HL-60 (cell line): Measurements from ENCODE around the gene IHH.

Experiments
- DNase-seq, 2 experiments: peaks; one replicate each; pipeline ENCODE4 v3.0.0-alpha.2; 2010 to 2020; ENCODE audit warnings: low read depth in 1 of 2, low spot score in 1 of 2
- H3K27ac ChIP-seq: fragments of 250-450 bp; sonication (Bioruptor Pico); replicated peaks from 2 replicates; pipeline ENCODE4 v1.5.1; 2020; ENCODE audit warnings: mild to moderate bottlenecking, moderate library complexity
- H3K27me3 ChIP-seq: fragments of 250-450 bp; sonication (Bioruptor Pico); 2 replicates; pipeline ENCODE4 v1.5.1; 2021; ENCODE audit warnings: mild to moderate bottlenecking, moderate library complexity; ENCODE audit not compliant: insufficient read depth, poor library complexity, severe bottlenecking
- H3K4me3 ChIP-seq: replicated peaks from 2 replicates; pipeline ENCODE4 v1.5.1; 2011; ENCODE audit warnings: mild to moderate bottlenecking, control low read depth, low read length; ENCODE audit not compliant: insufficient read depth
- CTCF ChIP-seq: IDR thresholded peaks from one replicate; pipeline ENCODE4 v1.5.1; 2011; ENCODE audit warnings: low read length, control low read depth, inconsistent platforms; ENCODE audit not compliant: insufficient read depth
- GABPA ChIP-seq: IDR thresholded peaks from 2 replicates; pipeline ENCODE4 v1.6.1; 2012; ENCODE audit warnings: low read depth
- POLR2AphosphoS5 ChIP-seq: IDR thresholded peaks from 2 replicates; pipeline ENCODE4 v1.6.1; 2012; ENCODE audit warnings: low read depth
- REST ChIP-seq: IDR thresholded peaks from 2 replicates; pipeline ENCODE4 v1.6.1; 2012; ENCODE audit warnings: low read depth; ENCODE audit not compliant: insufficient replicate concordance
- SPI1 ChIP-seq: IDR thresholded peaks from 2 replicates; pipeline ENCODE4 v1.6.1; 2012; ENCODE audit warnings: low read depth, mild to moderate bottlenecking, borderline replicate concordance

Gene IHH

GRCh38 chr2:219028141-219028540, 32.6 kb downstream of the IHH start:
- no peak for TF ChIP-seq POLR2AphosphoS5
- no peak for TF ChIP-seq SPI1
- TF ChIP-seq REST, result no peak
- TF ChIP-seq GABPA, result no peak
- no peak for TF ChIP-seq CTCF
- H3K4me3 ChIP-seq, result no peak overlapping the region
- no peak for DNase-seq
- peaks cover 18% of the 10 kb centered on the region for H3K27me3 ChIP-seq
- H3K27ac ChIP-seq, result no peak overlapping the region

- H3K27ac ChIP-seq, result no peak overlapping the region
- peaks cover 14% of the 10 kb centered on the region for H3K27me3 ChIP-seq
- no peak for TF ChIP-seq SPI1
- no peak overlapping the region for H3K4me3 ChIP-seq
- DNase-seq, result no peak
Measured at GRCh38 chr2:219027511-219028055, 33.1 kb downstream of the IHH start.

- H3K27me3 ChIP-seq, result peaks cover 11% of the 10 kb centered on the region
- TF ChIP-seq GABPA (no peak), SPI1 (no peak), REST (no peak), CTCF (no peak), POLR2AphosphoS5 (no peak)
- H3K27ac ChIP-seq, result no peak overlapping the region
- DNase-seq, result no peak
- H3K4me3 ChIP-seq, result no peak overlapping the region
Measured at GRCh38 chr2:219026946-219027345, 33.8 kb downstream of the IHH start.

GRCh38 chr2:219025637-219026585, 34.8 kb downstream of the IHH start:
- no peak overlapping the region for H3K4me3 ChIP-seq
- TF ChIP-seq GABPA, result no peak
- TF ChIP-seq SPI1, result no peak
- no peak for TF ChIP-seq REST
- no peak for TF ChIP-seq CTCF
- H3K27me3 ChIP-seq, result peaks cover 7% of the 10 kb centered on the region
- no peak for DNase-seq
- no peak overlapping the region for H3K27ac ChIP-seq
